Activated CD4-positive, alpha-beta memory T cell treated with anti-CD3 and anti-CD28 coated beads, Interleukin-2, amount 10 ng/mL, durations not matched to agents 7 days and 5 days (primary cell): Measurements from ENCODE around the gene S100PBP. TPM values are rescaled to one million over a fixed set of nuclear protein-coding genes. Genes with fewer than 3 reads are reported as not detected.

ENCODE experiments used
- CTCF ChIA-PET: fragments of 350-600 bp; sonication (Branson Sonifier 250); formaldehyde crosslinking; loops from one replicate; lab custom pipeline; 2021; ENCODE audit warnings: antibody characterized with exemption, inconsistent platforms; lab: Charles Lee
- POLR2A ChIA-PET: fragments of 350-600 bp; sonication (Branson Sonifier 250); formaldehyde crosslinking; loops from one replicate; lab custom pipeline; 2021; ENCODE audit warnings: antibody characterized with exemption; lab: Charles Lee
- DNase-seq: peaks from one replicate; pipeline ENCODE4 v3.0.0-alpha.2; 2020
- H3K27ac Mint-ChIP-seq: one replicate; pipeline ENCODE4 v1.8.0; 2021; ENCODE audit warnings: mild to moderate bottlenecking, mixed read lengths
- H3K27me3 Mint-ChIP-seq: one replicate; pipeline ENCODE4 v1.8.0; 2021; ENCODE audit warnings: mixed read lengths
- H3K36me3 Mint-ChIP-seq: one replicate; pipeline ENCODE4 v1.8.0; 2021; ENCODE audit warnings: low read depth, mixed read lengths
- H3K4me1 Mint-ChIP-seq: one replicate; pipeline ENCODE4 v1.8.0; 2021; ENCODE audit warnings: mixed read lengths
- H3K4me3 Mint-ChIP-seq: one replicate; pipeline ENCODE4 v1.8.0; 2021; ENCODE audit warnings: mild to moderate bottlenecking, mixed read lengths
- H3K9me3 Mint-ChIP-seq: one replicate; pipeline ENCODE4 v1.8.0; 2021; ENCODE audit warnings: mixed read lengths
- total RNA-seq, 2 experiments: library from RNA; stranded (reverse); gene quantifications; one replicate each; pipeline ENCODE4 v1.2.3, GENCODE V29; 2021

S100PBP gene
- total RNA-seq, 2 experiments from 2014 or later: 78.4 to 84.0 TPM

GRCh38 chr1:32888677-32889420 lies 71.4 kb downstream of the S100PBP start:
- CTCF ChIA-PET: interaction anchor here (1.2 kb wide), 1 partner anchor 17 kb away, joined by 3 read pairs; no protein-coding TSS in a partner anchor

GRCh38 chr1:32889731-32890278 lies 72.4 kb downstream of the S100PBP start:
- POLR2A ChIA-PET: no interaction called here
- no peak for DNase-seq
- no peak overlapping the region for H3K27ac Mint-ChIP-seq
- CTCF ChIA-PET: interaction anchor here (0.5 to 1.2 kb wide), 3 partner anchors 9 to 248 kb away, joined by 3 to 4 read pairs (median 4); no protein-coding TSS in a partner anchor
- H3K27me3 Mint-ChIP-seq: peaks cover 72% of the 10 kb centered on the region
- no peaks in the 10 kb centered on the region for H3K36me3 Mint-ChIP-seq
- H3K4me3 Mint-ChIP-seq: no peak overlapping the region
- peaks cover 8% of the 10 kb centered on the region for H3K4me1 Mint-ChIP-seq
- no peaks in the 10 kb centered on the region for H3K9me3 Mint-ChIP-seq

More at GRCh38 chr1:32888677-32889420, 71.4 kb downstream of the S100PBP start:
- POLR2A ChIA-PET: no interaction called here
- H3K36me3 Mint-ChIP-seq: no peaks in the 10 kb centered on the region
- no peaks in the 10 kb centered on the region for H3K9me3 Mint-ChIP-seq
- H3K4me3 Mint-ChIP-seq: no peak overlapping the region
- H3K27ac Mint-ChIP-seq: no peak overlapping the region
- no peak for DNase-seq
- peaks cover 8% of the 10 kb centered on the region for H3K4me1 Mint-ChIP-seq
- peaks cover 77% of the 10 kb centered on the region for H3K27me3 Mint-ChIP-seq

- CTCF ChIA-PET: interaction anchor here (0.5 to 1.0 kb wide), 3 partner anchors 14 to 248 kb away, joined by 3 to 4 read pairs (median 3); no protein-coding TSS in a partner anchor
- no peaks in the 10 kb centered on the region for H3K9me3 Mint-ChIP-seq
- peaks cover 5% of the 10 kb centered on the region for H3K4me1 Mint-ChIP-seq
- POLR2A ChIA-PET: no interaction called here
- no peak overlapping the region for H3K4me3 Mint-ChIP-seq
- no peak for DNase-seq
- no peak overlapping the region for H3K27ac Mint-ChIP-seq
- H3K27me3 Mint-ChIP-seq: peaks cover 68% of the 10 kb centered on the region
- H3K36me3 Mint-ChIP-seq: no peaks in the 10 kb centered on the region
Observed at GRCh38 chr1:32890516-32891240, 73.2 kb downstream of the S100PBP start.

GRCh38 chr1:32891241-32891570 lies 73.8 kb downstream of the S100PBP start:
- Mint-ChIP-seq H3K4me1 (peaks cover 5% of the 10 kb centered on the region), H3K9me3 (no peaks in the 10 kb centered on the region), H3K27me3 (peaks cover 68% of the 10 kb centered on the region), H3K27ac (no peak overlapping the region), H3K36me3 (no peaks in the 10 kb centered on the region), H3K4me3 (no peak overlapping the region)
- CTCF ChIA-PET: interaction anchor here (1.0 kb wide), 1 partner anchor 15 kb away, joined by 3 read pairs; no protein-coding TSS in a partner anchor
- POLR2A ChIA-PET: no interaction called here
- DNase-seq: no peak

GRCh38 chr1:32891630-32892029 lies 74.2 kb downstream of the S100PBP start:
- Mint-ChIP-seq H3K36me3 (no peaks in the 10 kb centered on the region), H3K27ac (no peak overlapping the region), H3K4me3 (no peak overlapping the region), H3K27me3 (peaks cover 72% of the 10 kb centered on the region), H3K4me1 (peaks cover 5% of the 10 kb centered on the region), H3K9me3 (no peaks in the 10 kb centered on the region)
- no peak for DNase-seq
- CTCF ChIA-PET: interaction anchor here (1.0 to 1.4 kb wide), 6 partner anchors 15 to 222 kb away, joined by 3 to 5 read pairs (median 3); no protein-coding TSS in a partner anchor
- POLR2A ChIA-PET: no interaction called here

GRCh38 chr1:32892368-32893197 lies 75.1 kb downstream of the S100PBP start:
- ChIA-PET CTCF (interaction anchor here (0.6 to 1.5 kb wide), 18 partner anchors 11 to 372 kb away, joined by 3 to 6 read pairs (median 3); no protein-coding TSS in a partner anchor), POLR2A (interaction anchor here (0.6 kb wide), 1 partner anchor 12 kb away, joined by 3 read pairs; no protein-coding TSS in a partner anchor)
- Mint-ChIP-seq H3K27ac (no peak overlapping the region), H3K36me3 (no peaks in the 10 kb centered on the region), H3K4me3 (peak overlapping the region; percentile 1), H3K27me3 (peaks cover 69% of the 10 kb centered on the region), H3K9me3 (no peaks in the 10 kb centered on the region), H3K4me1 (peaks cover 5% of the 10 kb centered on the region)
- DNase-seq: peak; percentile 40

GRCh38 chr1:32893198-32894018 lies 76.0 kb downstream of the S100PBP start:
- Mint-ChIP-seq H3K4me1 (peaks cover 5% of the 10 kb centered on the region), H3K9me3 (no peaks in the 10 kb centered on the region), H3K27me3 (peaks cover 65% of the 10 kb centered on the region), H3K27ac (no peak overlapping the region), H3K4me3 (peak overlapping the region; percentile 36), H3K36me3 (no peaks in the 10 kb centered on the region)
- no peak for DNase-seq
- POLR2A ChIA-PET: no interaction called here
- CTCF ChIA-PET: interaction anchor here (0.6 to 1.5 kb wide), 10 partner anchors 14 to 401 kb away, joined by 3 to 6 read pairs (median 4); no protein-coding TSS in a partner anchor

GRCh38 chr1:32894019-32894600 lies 76.7 kb downstream of the S100PBP start:
- peak overlapping the region; percentile 36 for H3K4me3 Mint-ChIP-seq
- POLR2A ChIA-PET: no interaction called here
- no peaks in the 10 kb centered on the region for H3K9me3 Mint-ChIP-seq
- DNase-seq: no peak
- no peaks in the 10 kb centered on the region for H3K36me3 Mint-ChIP-seq
- no peak overlapping the region for H3K27ac Mint-ChIP-seq
- CTCF ChIA-PET: interaction anchor here (0.6 to 1.2 kb wide), 2 partner anchors 10 to 400 kb away, joined by 4 read pairs; no protein-coding TSS in a partner anchor
- H3K27me3 Mint-ChIP-seq: peaks cover 63% of the 10 kb centered on the region
- H3K4me1 Mint-ChIP-seq: peaks cover 5% of the 10 kb centered on the region

- Mint-ChIP-seq H3K4me3 (no peak overlapping the region), H3K4me1 (peaks cover 5% of the 10 kb centered on the region), H3K9me3 (no peaks in the 10 kb centered on the region), H3K36me3 (no peaks in the 10 kb centered on the region), H3K27ac (no peak overlapping the region), H3K27me3 (peaks cover 63% of the 10 kb centered on the region)
- no peak for DNase-seq
- ChIA-PET POLR2A (no interaction called here), CTCF (interaction anchor here (1.2 kb wide), 1 partner anchor 10 kb away, joined by 4 read pairs; no protein-coding TSS in a partner anchor)
Observed at GRCh38 chr1:32894681-32895080, 77.2 kb downstream of the S100PBP start.

- no peak for DNase-seq
- peaks cover 63% of the 10 kb centered on the region for H3K27me3 Mint-ChIP-seq
- no peaks in the 10 kb centered on the region for H3K36me3 Mint-ChIP-seq
- H3K27ac Mint-ChIP-seq: no peak overlapping the region
- H3K9me3 Mint-ChIP-seq: no peaks in the 10 kb centered on the region
- POLR2A ChIA-PET: no interaction called here
- H3K4me1 Mint-ChIP-seq: peaks cover 7% of the 10 kb centered on the region
- CTCF ChIA-PET: interaction anchor here (1.2 kb wide), 1 partner anchor 11 kb away, joined by 4 read pairs; no protein-coding TSS in a partner anchor
- H3K4me3 Mint-ChIP-seq: no peak overlapping the region
Observed at GRCh38 chr1:32895325-32896215, 78.1 kb downstream of the S100PBP start.
